PC-9 (cell line): Measurements from ENCODE around the gene RAB41. TPM values are rescaled to one million over a fixed set of nuclear protein-coding genes. Genes with fewer than 3 reads are reported as not detected.

ENCODE experiments used
- BruUV-seq: library from RNA; stranded (reverse); fragments of 400-500 nt; replicated peaks from 2 replicates; lab custom pipeline; 2021; lab: Mats Ljungman, UMichigan
- CTCF ChIA-PET: fragments of 300-600 bp; sonication (Branson Sonifier 250); formaldehyde crosslinking; loops from one replicate; lab custom pipeline; 2022; ENCODE audit warnings: antibody characterized with exemption; lab: Charles Lee
- POLR2A ChIA-PET: fragments of 300-600 bp; sonication (Branson Sonifier 250); formaldehyde crosslinking; loops from one replicate; lab custom pipeline; 2022; ENCODE audit warnings: antibody characterized with exemption; ENCODE audit not compliant: unreplicated experiment; lab: Charles Lee
- DNase-seq, 2 experiments: peaks; one replicate each; pipeline versions ENCODE4 v3.0.0 to v3.0.0-alpha.2; 2015 to 2022; ENCODE audit warnings: mixed read lengths in 1 of 2
- H2AFZ ChIP-seq: fragments of 200-600 bp; sonication (generic); 2 replicates; pipeline ENCODE4 v1.8.1; 2017; ENCODE audit warnings: antibody characterized with exemption
- H3F3A ChIP-seq: fragments of 200-600 bp; sonication (generic); 2 replicates; pipeline ENCODE4 v1.8.1; 2017; ENCODE audit warnings: antibody characterized with exemption, mild to moderate bottlenecking, low read depth; ENCODE audit not compliant: insufficient read depth
- H3K27ac ChIP-seq: fragments of 200-600 bp; sonication (generic); 2 replicates; pipeline ENCODE4 v1.6.1; 2016; ENCODE audit warnings: mixed run types
- H3K27me3 ChIP-seq: fragments of 200-600 bp; sonication (generic); 2 replicates; pipeline ENCODE4 v1.6.1; 2016; ENCODE audit warnings: low read depth, mixed run types; ENCODE audit not compliant: insufficient read depth
- H3K36me3 ChIP-seq: fragments of 200-600 bp; sonication (generic); 2 replicates; pipeline ENCODE4 v1.6.1; 2016; ENCODE audit warnings: low read depth, mixed run types
- H3K4me1 ChIP-seq: fragments of 200-600 bp; sonication (generic); replicated peaks from 2 replicates; pipeline ENCODE4 v1.6.1; 2016; ENCODE audit warnings: mixed run types; ENCODE audit not compliant: insufficient read depth
- H3K4me2 ChIP-seq: fragments of 200-600 bp; sonication (generic); 2 replicates; pipeline ENCODE4 v1.6.1; 2017; ENCODE audit warnings: mixed run types
- H3K4me3 ChIP-seq: fragments of 200-600 bp; sonication (generic); 2 replicates; pipeline ENCODE4 v1.6.1; 2016; ENCODE audit warnings: mixed run types
- H3K79me2 ChIP-seq: fragments of 200-600 bp; sonication (generic); 2 replicates; pipeline ENCODE4 v1.6.1; 2017; ENCODE audit warnings: low read depth, mixed run types
- H3K9me2 ChIP-seq: fragments of 200-600 bp; sonication (generic); 2 replicates; pipeline ENCODE4 v1.8.1; 2017; ENCODE audit warnings: mild to moderate bottlenecking; ENCODE audit not compliant: insufficient read depth
- H3K9me3 ChIP-seq: fragments of 200-600 bp; sonication (generic); 2 replicates; pipeline ENCODE4 v1.8.1; 2016; ENCODE audit warnings: low read depth; ENCODE audit not compliant: insufficient read depth
- H4K20me1 ChIP-seq: fragments of 200-600 bp; sonication (generic); 2 replicates; pipeline ENCODE4 v1.8.1; 2017; ENCODE audit not compliant: insufficient read depth
- EZH2 ChIP-seq: fragments of 200-600 bp; sonication (generic); IDR thresholded peaks from 2 replicates; pipeline ENCODE4 v1.8.0; 2017; ENCODE audit warnings: antibody characterized with exemption, low read depth
- intact Hi-C: fragments of 100-400 bp; cut with micrococcal nuclease; formaldehyde crosslinking; loops from one replicate; pipeline ENCODE4 v1.10.0; 2022; ENCODE audit not compliant: unreplicated experiment
- total RNA-seq: library from RNA; stranded (reverse); gene quantifications from 2 replicates; pipeline ENCODE4 v1.2.3, GENCODE V29; 2021
- TF ChIP-seq, protein P1 (sequence below): fragments of 200-600 bp; sonication (generic); conservative IDR thresholded peaks from 2 replicates; pipeline ENCODE4 v1.6.1; 2017; ENCODE audit warnings: mixed run types, antibody characterized with exemption, mild to moderate bottlenecking, moderate library complexity

RAB41 gene
- total RNA-seq, 1 experiment from 2014 or later: not detected

DNA sequence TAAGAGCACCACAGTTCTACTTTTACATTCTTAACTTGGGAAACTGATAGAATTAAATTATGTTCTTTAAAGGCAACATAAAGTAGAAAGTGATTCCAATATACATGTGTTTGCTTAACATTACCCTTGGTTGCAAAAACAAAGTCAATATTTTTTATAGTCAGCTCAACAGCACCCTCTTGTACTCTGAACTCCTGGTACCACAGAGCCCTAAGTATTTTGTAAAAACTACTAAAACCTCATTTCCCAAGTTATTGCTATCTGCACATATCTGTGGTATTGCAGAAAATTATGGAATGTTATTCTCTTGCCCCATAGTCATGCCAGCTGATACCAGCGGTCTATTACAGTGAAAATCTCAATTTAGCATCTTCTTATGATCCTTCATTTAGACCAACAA is 10.8 kb downstream of the RAB41 start:
- Histone ChIP-seq H4K20me1 (no peaks in the 10 kb centered on the region), H3K79me2 (peaks cover 30% of the 10 kb centered on the region), H3K27ac (no peak overlapping the region), H3F3A (no peaks in the 10 kb centered on the region), H3K27me3 (no peaks in the 10 kb centered on the region), H3K4me1 (peaks cover 11% of the 10 kb centered on the region), H3K4me3 (no peak overlapping the region), H3K36me3 (0 out of 2 replicates have a peak, but pooled peaks cover 4% of the 10 kb centered on the region), H3K4me2 (no peak overlapping the region; the same call in 1 of the 2 replicates), H3K9me2 (no peaks in the 10 kb centered on the region), H3K9me3 (no peaks in the 10 kb centered on the region), H2AFZ (no peak overlapping the region)
- DNase-seq: no peak
- ChIA-PET POLR2A (interaction anchor here (0.6 kb wide), 1 partner anchor 160 kb away, joined by 5 read pairs; the partner anchor contains the start of gene IGBP1), CTCF (no interaction called here)
- intact Hi-C loops: loop anchor here (10.0 kb wide), 1 partner anchor 102 kb away; no protein-coding TSS in a partner anchor
- no TSS peak for BruUV-seq
- TF ChIP-seq, protein P1, sequence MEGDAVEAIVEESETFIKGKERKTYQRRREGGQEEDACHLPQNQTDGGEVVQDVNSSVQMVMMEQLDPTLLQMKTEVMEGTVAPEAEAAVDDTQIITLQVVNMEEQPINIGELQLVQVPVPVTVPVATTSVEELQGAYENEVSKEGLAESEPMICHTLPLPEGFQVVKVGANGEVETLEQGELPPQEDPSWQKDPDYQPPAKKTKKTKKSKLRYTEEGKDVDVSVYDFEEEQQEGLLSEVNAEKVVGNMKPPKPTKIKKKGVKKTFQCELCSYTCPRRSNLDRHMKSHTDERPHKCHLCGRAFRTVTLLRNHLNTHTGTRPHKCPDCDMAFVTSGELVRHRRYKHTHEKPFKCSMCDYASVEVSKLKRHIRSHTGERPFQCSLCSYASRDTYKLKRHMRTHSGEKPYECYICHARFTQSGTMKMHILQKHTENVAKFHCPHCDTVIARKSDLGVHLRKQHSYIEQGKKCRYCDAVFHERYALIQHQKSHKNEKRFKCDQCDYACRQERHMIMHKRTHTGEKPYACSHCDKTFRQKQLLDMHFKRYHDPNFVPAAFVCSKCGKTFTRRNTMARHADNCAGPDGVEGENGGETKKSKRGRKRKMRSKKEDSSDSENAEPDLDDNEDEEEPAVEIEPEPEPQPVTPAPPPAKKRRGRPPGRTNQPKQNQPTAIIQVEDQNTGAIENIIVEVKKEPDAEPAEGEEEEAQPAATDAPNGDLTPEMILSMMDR: no peak
- TF ChIP-seq EZH2: no peak

DNA sequence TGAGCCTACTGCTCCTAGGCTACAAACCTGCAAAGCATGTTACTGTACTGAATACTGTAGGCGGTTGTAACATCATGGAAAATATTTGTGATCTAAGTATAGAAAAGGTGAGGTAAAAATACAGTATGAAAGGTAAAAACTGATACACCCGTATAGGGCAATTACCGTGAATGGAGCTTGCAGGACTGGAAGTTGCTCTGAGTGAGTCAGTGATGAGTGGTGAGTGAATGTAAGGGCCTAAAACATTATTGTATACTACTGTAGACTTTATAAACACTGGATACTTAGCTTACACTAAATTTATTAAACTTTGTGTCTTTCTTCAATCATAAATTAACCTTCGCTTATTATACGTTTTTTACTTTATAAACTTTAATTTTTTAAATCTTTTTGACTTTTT is 11.6 kb downstream of the RAB41 start:
- Histone ChIP-seq H2AFZ (no peak overlapping the region), H3K9me3 (no peaks in the 10 kb centered on the region), H3K4me1 (peaks cover 11% of the 10 kb centered on the region), H3K27ac (no peak overlapping the region), H4K20me1 (no peaks in the 10 kb centered on the region), H3K4me3 (no peak overlapping the region), H3K4me2 (no peak overlapping the region), H3K27me3 (no peaks in the 10 kb centered on the region), H3K9me2 (no peaks in the 10 kb centered on the region), H3K79me2 (peaks cover 30% of the 10 kb centered on the region), H3K36me3 (0 out of 2 replicates have a peak, but pooled peaks cover 4% of the 10 kb centered on the region), H3F3A (no peaks in the 10 kb centered on the region)
- ChIA-PET POLR2A (no interaction called here), CTCF (interaction anchor here (1.5 kb wide), 1 partner anchor 160 kb away, joined by 5 read pairs; the partner anchor contains the start of gene IGBP1)
- intact Hi-C loops: loop anchor here (10.0 kb wide), 1 partner anchor 101 kb away; no protein-coding TSS in a partner anchor
- DNase-seq: no peak
- TF ChIP-seq, protein P1: no peak
- TF ChIP-seq EZH2: no peak
- BruUV-seq: no TSS peak

DNA sequence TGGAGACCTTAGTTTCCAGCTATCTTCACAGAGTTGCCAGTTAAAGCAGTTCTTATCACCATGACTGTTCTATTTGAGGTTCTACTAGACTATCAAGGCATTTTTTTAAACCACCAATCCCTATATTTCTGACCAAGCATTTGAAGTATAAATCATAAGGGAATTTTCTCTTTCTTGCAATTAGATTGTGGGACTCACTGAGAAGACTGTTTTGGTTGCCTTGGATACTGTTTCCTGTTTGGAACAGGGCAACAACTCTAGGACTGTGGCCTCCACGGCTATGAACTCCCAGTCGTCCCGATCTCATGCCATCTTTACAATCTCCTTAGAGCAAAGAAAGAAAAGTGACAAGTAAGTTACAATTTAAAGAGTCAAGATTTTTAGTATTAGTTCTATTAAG is 19.7 kb downstream of the RAB41 start:
- intact Hi-C loops: no loop called here
- 0 out of 2 replicates have a peak, but pooled peaks cover 2% of the 10 kb centered on the region for H3K36me3 ChIP-seq
- no peaks in the 10 kb centered on the region for H3K79me2 ChIP-seq
- H3K4me1 ChIP-seq: no peaks in the 10 kb centered on the region
- CTCF ChIA-PET: no interaction called here
- no peak overlapping the region for H3K4me3 ChIP-seq
- no peaks in the 10 kb centered on the region for H3K27me3 ChIP-seq
- H3K9me2 ChIP-seq: no peaks in the 10 kb centered on the region
- H3K9me3 ChIP-seq: no peaks in the 10 kb centered on the region
- H4K20me1 ChIP-seq: no peaks in the 10 kb centered on the region
- TF ChIP-seq, protein P1: no peak
- TF ChIP-seq EZH2: no peak
- BruUV-seq: no TSS peak
- H3K27ac ChIP-seq: no peak overlapping the region
- H2AFZ ChIP-seq: no peak overlapping the region
- POLR2A ChIA-PET: no interaction called here
- DNase-seq: no peak
- no peak overlapping the region for H3K4me2 ChIP-seq
- H3F3A ChIP-seq: no peaks in the 10 kb centered on the region
